ENCODE results near the gene YY1.

GRCh38 chr14:100211366-100211765, 27.6 kb upstream of the YY1 start:
- TF ChIP-seq, protein P1, sequence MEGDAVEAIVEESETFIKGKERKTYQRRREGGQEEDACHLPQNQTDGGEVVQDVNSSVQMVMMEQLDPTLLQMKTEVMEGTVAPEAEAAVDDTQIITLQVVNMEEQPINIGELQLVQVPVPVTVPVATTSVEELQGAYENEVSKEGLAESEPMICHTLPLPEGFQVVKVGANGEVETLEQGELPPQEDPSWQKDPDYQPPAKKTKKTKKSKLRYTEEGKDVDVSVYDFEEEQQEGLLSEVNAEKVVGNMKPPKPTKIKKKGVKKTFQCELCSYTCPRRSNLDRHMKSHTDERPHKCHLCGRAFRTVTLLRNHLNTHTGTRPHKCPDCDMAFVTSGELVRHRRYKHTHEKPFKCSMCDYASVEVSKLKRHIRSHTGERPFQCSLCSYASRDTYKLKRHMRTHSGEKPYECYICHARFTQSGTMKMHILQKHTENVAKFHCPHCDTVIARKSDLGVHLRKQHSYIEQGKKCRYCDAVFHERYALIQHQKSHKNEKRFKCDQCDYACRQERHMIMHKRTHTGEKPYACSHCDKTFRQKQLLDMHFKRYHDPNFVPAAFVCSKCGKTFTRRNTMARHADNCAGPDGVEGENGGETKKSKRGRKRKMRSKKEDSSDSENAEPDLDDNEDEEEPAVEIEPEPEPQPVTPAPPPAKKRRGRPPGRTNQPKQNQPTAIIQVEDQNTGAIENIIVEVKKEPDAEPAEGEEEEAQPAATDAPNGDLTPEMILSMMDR (IDR thresholded peaks at IDR 0.05) = no peak
- no peak for TF ChIP-seq POLR2A (IDR thresholded peaks at IDR 0.05)

Data from right lobe of liver (tissue), 4 donors.